Ovary (tissue), 9 donors: ENCODE data around the gene C1D. TPM values are rescaled to one million over a fixed set of nuclear protein-coding genes. Genes with fewer than 3 reads are reported as not detected.

ENCODE experiments used
- DNase-seq, 5 donors: peaks; one replicate each; pipeline ENCODE4 v3.0.0-alpha.2; 2019 to 2020
- H3K27ac ChIP-seq, 2 donors: fragments of 200-600 bp; one replicate each; pipeline versions ENCODE4 v1.5.1 to v1.8.0; 2019 to 2022
- H3K27me3 ChIP-seq: fragments of 200-600 bp; one replicate; pipeline ENCODE4 v1.8.0; 2022
- H3K36me3 ChIP-seq: fragments of 200-600 bp; sonication (generic); one replicate; pipeline ENCODE4 v1.5.1; 2019
- H3K4me1 ChIP-seq: one replicate; pipeline ENCODE4 v1.8.1; 2013; ENCODE audit warnings: mild to moderate bottlenecking, moderate library complexity; ENCODE audit not compliant: insufficient read depth
- H3K4me3 ChIP-seq: fragments of 200-600 bp; sonication (generic); one replicate; pipeline ENCODE4 v1.5.1; 2017
- H3K9me3 ChIP-seq, 2 donors: fragments of 200-600 bp in 1 of 2; sonication (generic) in 1 of 2; one replicate each; pipeline versions ENCODE4 v1.5.1 to v1.8.1; 2013 to 2019; ENCODE audit warnings: mild to moderate bottlenecking in 1 of 2, moderate library complexity in 1 of 2
- CTCF ChIP-seq, 3 donors: fragments of 450-650 bp in 2 of 3; fragments of 200-600 bp in 1 of 3; IDR thresholded peaks; one replicate each; pipeline versions ENCODE4 v1.5.1 to v1.8.0; 2016 to 2022; ENCODE audit warnings: antibody characterized with exemption in 3 of 3, mild to moderate bottlenecking in 1 of 3
- EP300 ChIP-seq: sonication (generic); formaldehyde crosslinking; IDR thresholded peaks from one replicate; pipeline ENCODE4 v1.6.1; 2017; ENCODE audit warnings: antibody characterized with exemption
- POLR2A ChIP-seq: fragments of 450-650 bp; IDR thresholded peaks from one replicate; pipeline ENCODE4 v1.6.1; 2017; ENCODE audit warnings: antibody characterized with exemption, mild to moderate bottlenecking, moderate library complexity
- WGBS, 3 donors: extraction: QIAGEN DNeasy Blood & Tissue Kit in 1 of 3; methylation state at CpG; one replicate each; pipeline versions ENCODE4 v1.1.5 to v1.1.7; 2013 to 2017; 5-methylcytosine and 5-hydroxymethylcytosine counted together
- intact Hi-C, 4 donors: fragments of 100-400 bp; cut with DNase I; formaldehyde crosslinking; loops; one replicate each; pipeline versions ENCODE4 v1.11.0 to v1.15.1; 2022 to 2023
- polyA plus RNA-seq, 2 donors: library from polyadenylated mRNA; stranded (reverse); fragments of 200-250 nt in 1 of 2; fragments of 350-450 nt in 1 of 2; fragmentation: Illumina TruSeq in 1 of 2; extraction: RNeasy Lipid Tissue Mini Kit (QIAGEN cat#74804) in 1 of 2; gene quantifications; one replicate each; pipeline ENCODE4 v1.2.3, GENCODE V29; 2013 to 2014
- total RNA-seq, 7 donors: library from RNA; depleted of rRNA in 2 of 7; stranded (reverse); fragments of >200 nt in 2 of 7; fragmentation: NEBNext Ultra II Directional in 3 of 7; extraction: Animal tissue kit (Norgen Biotek cat#: 25700) in 3 of 7; gene quantifications; one replicate each; pipeline versions ENCODE4 v1.1.0 to v1.2.4, GENCODE V29; 2016 to 2023
- donor health status: DM: no; HTN: no; CAD: no; lungs with moderate emphysema.
- donor health status: DM: no; HTN: no; CAD: no.
- donor health status: Bipolar disorder and iron deficiency.
- donor health status: DM: yes; HTN: yes; CAD: no.
- donor health status: DM: no; HTN: no; CAD: no.
- donor health status: DM: yes; HTN: yes; CAD: no.

Gene C1D
- total and polyA plus RNA-seq, 9 donors, result 12.6 to 46.8 (median 19.3) TPM

- TF ChIP-seq POLR2A (no peak), CTCF (IDR thresholded peaks at IDR 0.05) (no peak), EP300 (no peak)
Observed at GRCh38 chr2:68100189-68100588, 37.4 kb upstream of the C1D start.

GRCh38 chr2:68099260-68099659, 36.5 kb upstream of the C1D start:
- H3K4me3 ChIP-seq, result no peak overlapping the region
- intact Hi-C loops, result no loop called here
- no peak for DNase-seq
- 71 to 84% (median 78%) methylated on average over 8 of the region's 8 CpGs for WGBS, 3 donors
- TF ChIP-seq CTCF (IDR thresholded peaks at IDR 0.05) (no peak), POLR2A (no peak), EP300 (no peak)
- no peaks in the 10 kb centered on the region for H3K36me3 ChIP-seq
- no peaks in the 10 kb centered on the region for H3K4me1 ChIP-seq
- H3K27ac ChIP-seq, result no peak overlapping the region
- H3K27me3 ChIP-seq, result no peaks in the 10 kb centered on the region
- H3K9me3 ChIP-seq, result no peaks in the 10 kb centered on the region

More at GRCh38 chr2:68100189-68100588, 37.4 kb upstream of the C1D start:
- DNase-seq, result no peak
- Histone ChIP-seq H3K27ac (no peak overlapping the region), H3K27me3 (no peaks in the 10 kb centered on the region), H3K36me3 (no peaks in the 10 kb centered on the region), H3K9me3 (no peaks in the 10 kb centered on the region), H3K4me1 (no peaks in the 10 kb centered on the region), H3K4me3 (no peak overlapping the region)
- intact Hi-C loops, result no loop called here
- WGBS, 3 donors, result 66 to 77% (median 73%) methylated on average over 1 of the region's 1 CpG

GRCh38 chr2:68098291-68098797, 35.5 kb upstream of the C1D start:
- H3K9me3 ChIP-seq, result no peaks in the 10 kb centered on the region
- H3K36me3 ChIP-seq, result no peaks in the 10 kb centered on the region
- no peak overlapping the region for H3K4me3 ChIP-seq
- TF ChIP-seq CTCF (IDR thresholded peaks at IDR 0.05), result no peak
- TF ChIP-seq EP300, result no peak
- TF ChIP-seq POLR2A, result no peak
- no peaks in the 10 kb centered on the region for H3K27me3 ChIP-seq
- no peak for DNase-seq
- intact Hi-C loops, result no loop called here
- WGBS, 3 donors, result 23 to 44% (median 31%) methylated on average over 3 of the region's 3 CpGs
- H3K27ac ChIP-seq, result no peak overlapping the region
- no peaks in the 10 kb centered on the region for H3K4me1 ChIP-seq

DNA sequence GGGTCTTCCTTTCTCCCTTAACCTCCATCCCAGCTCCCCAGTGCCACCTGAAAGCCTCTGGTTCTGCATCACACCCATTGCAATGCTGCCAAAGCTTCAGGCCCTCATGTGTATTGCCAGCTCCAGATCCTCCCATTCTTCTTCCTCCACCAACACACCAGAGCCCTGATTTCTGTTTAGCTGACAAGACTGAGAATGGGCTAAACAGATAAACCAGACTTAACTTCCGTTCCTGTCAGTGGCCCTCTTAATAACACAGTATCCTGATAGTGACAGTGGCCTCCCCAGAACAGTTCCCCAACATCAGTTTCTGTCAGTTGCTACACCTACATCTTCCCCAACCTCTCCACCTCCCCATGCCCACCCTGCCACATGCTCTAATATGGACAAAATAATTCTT, 31.3 kb upstream of the C1D start:
- intact Hi-C loops, result no loop called here
- 88 to 97% (median 88%) methylated on average over 1 of the region's 1 CpG for WGBS, 3 donors
- TF ChIP-seq EP300, result no peak
- Histone ChIP-seq H3K36me3 (no peaks in the 10 kb centered on the region), H3K9me3 (no peaks in the 10 kb centered on the region), H3K27me3 (no peaks in the 10 kb centered on the region), H3K4me1 (no peaks in the 10 kb centered on the region), H3K4me3 (no peak overlapping the region), H3K27ac (no peak overlapping the region)
- no peak for DNase-seq

- H3K27me3 ChIP-seq, result no peaks in the 10 kb centered on the region
- no peak overlapping the region for H3K27ac ChIP-seq
- WGBS, 3 donors, result 93 to 98% (median 95%) methylated on average over 2 of the region's 2 CpGs
- H3K9me3 ChIP-seq, result no peaks in the 10 kb centered on the region
- H3K36me3 ChIP-seq, result no peaks in the 10 kb centered on the region
- H3K4me3 ChIP-seq, result no peak overlapping the region
- TF ChIP-seq EP300, result no peak
- no peak for TF ChIP-seq CTCF (IDR thresholded peaks at IDR 0.05)
- no peaks in the 10 kb centered on the region for H3K4me1 ChIP-seq
- intact Hi-C loops, result no loop called here
- no peak for DNase-seq
Observed at GRCh38 chr2:68093634-68094033, 30.8 kb upstream of the C1D start.
